IPS DF 4.7 (cell line): Measurements from ENCODE around the gene IFFO2.

Source experiments
- DNase-seq: peaks from one replicate; pipeline ENCODE4 v3.0.0-alpha.2; 2013; ENCODE audit warnings: low spot score; ENCODE audit errors: extremely low read depth

The IFFO2 gene

GRCh38 chr1:18972991-18973390 lies 16.5 kb upstream of the IFFO2 start:
- DNase-seq: no peak

- no peak for DNase-seq
Observed at GRCh38 chr1:18972531-18972930, 16.1 kb upstream of the IFFO2 start.

- no peak for DNase-seq
Observed at GRCh38 chr1:18970762-18971161, 14.3 kb upstream of the IFFO2 start.

- DNase-seq: no peak
Observed at GRCh38 chr1:18970358-18970757, 13.9 kb upstream of the IFFO2 start.

GRCh38 chr1:18967066-18967690 lies 10.7 kb upstream of the IFFO2 start:
- no peak for DNase-seq

- DNase-seq: peak; percentile 36
Observed at GRCh38 chr1:18965206-18966173, 9.0 kb upstream of the IFFO2 start.

- no peak for DNase-seq
Observed at GRCh38 chr1:18963968-18964367, 7.5 kb upstream of the IFFO2 start.

- no peak for DNase-seq
Observed at GRCh38 chr1:18962855-18963737, 6.6 kb upstream of the IFFO2 start.

GRCh38 chr1:18962121-18962721 lies 5.7 kb upstream of the IFFO2 start:
- no peak for DNase-seq

GRCh38 chr1:18960821-18961220 lies 4.3 kb upstream of the IFFO2 start:
- no peak for DNase-seq

- no peak for DNase-seq
Observed at GRCh38 chr1:18960409-18960808, 3.9 kb upstream of the IFFO2 start.

GRCh38 chr1:18959591-18959990 lies 3.1 kb upstream of the IFFO2 start:
- DNase-seq: no peak

GRCh38 chr1:18957532-18958300 lies 1.2 kb upstream of the IFFO2 start:
- no peak for DNase-seq

GRCh38 chr1:18957136-18957521 lies 653 bp upstream of the IFFO2 start:
- no peak for DNase-seq

- no peak for DNase-seq
Observed at GRCh38 chr1:18955441-18956192, 859 bp downstream of the IFFO2 start.

GRCh38 chr1:18955131-18955440 lies 1.4 kb downstream of the IFFO2 start:
- no peak for DNase-seq

GRCh38 chr1:18954270-18955071 lies 2.0 kb downstream of the IFFO2 start:
- DNase-seq: no peak

GRCh38 chr1:18953731-18954231 lies 2.7 kb downstream of the IFFO2 start:
- DNase-seq: no peak

- no peak for DNase-seq
Observed at GRCh38 chr1:18951818-18952391, 4.6 kb downstream of the IFFO2 start.
